ENCODE results near the gene CLASP1. TPM values are rescaled to one million over a fixed set of nuclear protein-coding genes. Genes with fewer than 3 reads are reported as not detected.
"Not testable (repeated sequence)": the region's sequence is repeated elsewhere in the genome, so short reads cannot be mapped to it uniquely, and the experiment has no call there.

The CLASP1 gene
- total and polyA plus RNA-seq, 3 donors from 2014 or later: 43.8 to 130 (median 103) TPM

- H3K9me3 ChIP-seq: no peaks in the 10 kb centered on the region
- H3K27ac ChIP-seq: no peak overlapping the region
- 93 to 97% methylated on average over 2 of the region's 2 CpGs for WGBS, 2 donors
- peaks cover 7% of the 10 kb centered on the region for H3K4me1 ChIP-seq
- intact Hi-C loops (cut with DNase I; ENCODE audit: low total_unique reads): no loop called here
- no peaks in the 10 kb centered on the region for H3K27me3 ChIP-seq
- no peak for DNase-seq
- H3K36me3 ChIP-seq (ENCODE audit: low read depth, missing control alignments): no peaks in the 10 kb centered on the region
- TF ChIP-seq CTCF (IDR thresholded peaks at IDR 0.05) (no peak), POLR2A (IDR thresholded peaks at IDR 0.05) (no peak)
- H3K4me3 ChIP-seq: no peak overlapping the region
Observed at GRCh38 chr2:121688820-121689219, 39.6 kb upstream of the CLASP1 start.

- WGBS, 2 donors: 95 to 96% methylated on average over 2 of the region's 2 CpGs
- DNase-seq: no peak
- Histone ChIP-seq H3K27ac (no peak overlapping the region), H3K9me3 (no peaks in the 10 kb centered on the region), H3K36me3 (ENCODE audit: low read depth, missing control alignments) (no peaks in the 10 kb centered on the region), H3K27me3 (no peaks in the 10 kb centered on the region), H3K4me3 (no peak overlapping the region), H3K4me1 (peaks cover 7% of the 10 kb centered on the region)
- intact Hi-C loops (cut with DNase I; ENCODE audit: low total_unique reads): no loop called here
- no peak for TF ChIP-seq POLR2A (IDR thresholded peaks at IDR 0.05)
- no peak for TF ChIP-seq CTCF (IDR thresholded peaks at IDR 0.05)
Observed at GRCh38 chr2:121686902-121687301, 37.6 kb upstream of the CLASP1 start.

GRCh38 chr2:121686218-121686617, 37.0 kb upstream of the CLASP1 start:
- intact Hi-C loops (cut with DNase I; ENCODE audit: low total_unique reads): no loop called here
- no peak for DNase-seq
- no peaks in the 10 kb centered on the region for H3K27me3 ChIP-seq
- H3K9me3 ChIP-seq: no peaks in the 10 kb centered on the region
- H3K4me1 ChIP-seq: peaks cover 7% of the 10 kb centered on the region
- H3K36me3 ChIP-seq (ENCODE audit: low read depth, missing control alignments): no peaks in the 10 kb centered on the region
- no peak overlapping the region for H3K4me3 ChIP-seq
- TF ChIP-seq CTCF (IDR thresholded peaks at IDR 0.05): no peak
- TF ChIP-seq POLR2A (IDR thresholded peaks at IDR 0.05): no peak
- 89 to 90% methylated on average over 19 of the region's 19 CpGs for WGBS, 2 donors
- no peak overlapping the region for H3K27ac ChIP-seq

- Histone ChIP-seq H3K36me3 (ENCODE audit: low read depth, missing control alignments) (no peaks in the 10 kb centered on the region), H3K4me3 (no peak overlapping the region), H3K27ac (no peak overlapping the region), H3K9me3 (no peaks in the 10 kb centered on the region), H3K27me3 (no peaks in the 10 kb centered on the region), H3K4me1 (no peaks in the 10 kb centered on the region)
- intact Hi-C loops (cut with DNase I; ENCODE audit: low total_unique reads): no loop called here
- TF ChIP-seq CTCF (IDR thresholded peaks at IDR 0.05) (no peak), POLR2A (IDR thresholded peaks at IDR 0.05) (no peak)
- 90 to 91% methylated on average over 17 of the region's 17 CpGs for WGBS, 2 donors
- no peak for DNase-seq
Observed at GRCh38 chr2:121682396-121683298, 33.4 kb upstream of the CLASP1 start.

- Histone ChIP-seq H3K36me3 (ENCODE audit: low read depth, missing control alignments) (no peaks in the 10 kb centered on the region), H3K27ac (no peak overlapping the region), H3K9me3 (no peaks in the 10 kb centered on the region), H3K4me3 (no peak overlapping the region), H3K4me1 (no peaks in the 10 kb centered on the region), H3K27me3 (no peaks in the 10 kb centered on the region)
- TF ChIP-seq CTCF (IDR thresholded peaks at IDR 0.05) (no peak), POLR2A (IDR thresholded peaks at IDR 0.05) (no peak)
- intact Hi-C loops (cut with DNase I; ENCODE audit: low total_unique reads): no loop called here
- no peak for DNase-seq
Observed at GRCh38 chr2:121677855-121678254, 28.6 kb upstream of the CLASP1 start.

GRCh38 chr2:121671621-121672020, 22.4 kb upstream of the CLASP1 start:
- H3K4me1 ChIP-seq; H3K9me3 ChIP-seq; intact Hi-C loops (cut with DNase I; ENCODE audit: low total_unique reads); H3K4me3 ChIP-seq; DNase-seq; H3K27ac ChIP-seq; H3K27me3 ChIP-seq; H3K36me3 ChIP-seq (ENCODE audit: low read depth, missing control alignments): not testable (repeated sequence)
- 100% methylated on average over 1 of the region's 1 CpG for WGBS, 2 donors
